PFSK-1 (cell line): ENCODE data around the gene TBC1D22B.

ENCODE experiments used
- FOXP2 ChIP-seq: optimal IDR thresholded peaks from 2 replicates; pipeline ENCODE3; 2011; ENCODE audit warnings: borderline replicate concordance, control low read depth, inconsistent platforms; ENCODE audit not compliant: insufficient read depth; ENCODE audit errors: extremely low read length, extremely low read depth
- POLR2AphosphoS5 ChIP-seq: IDR thresholded peaks from 2 replicates; pipeline ENCODE4 v1.6.1; 2012; ENCODE audit warnings: low read depth, mild to moderate bottlenecking, control low read depth, low read length, moderate library complexity
- SIN3A ChIP-seq: IDR thresholded peaks from 2 replicates; pipeline ENCODE4 v1.6.1; 2012; ENCODE audit warnings: mild to moderate bottlenecking, low read length, moderate library complexity, borderline replicate concordance; ENCODE audit not compliant: insufficient read depth
- TAF1 ChIP-seq: IDR thresholded peaks from 2 replicates; pipeline ENCODE4 v1.6.1; 2012; ENCODE audit warnings: low read length, control low read depth, borderline replicate concordance; ENCODE audit not compliant: insufficient read depth
- TF ChIP-seq, protein P1 (sequence below), 2 experiments: IDR thresholded peaks; 2 replicates each; pipeline versions ENCODE4 v1.6.1 to v1.8.0; 2011 to 2012; ENCODE audit warnings: low read depth in 2 of 2, low read length in 2 of 2, control low read depth in 1 of 2, inconsistent platforms in 1 of 2, mild to moderate bottlenecking in 1 of 2, moderate library complexity in 1 of 2; ENCODE audit not compliant: insufficient read depth in 1 of 2

TBC1D22B gene

GRCh38 chr6:37269105-37269504 is 11.5 kb downstream of the TBC1D22B start:
- TF ChIP-seq POLR2AphosphoS5: no peak
- no peak for TF ChIP-seq SIN3A
- TF ChIP-seq, protein P1, sequence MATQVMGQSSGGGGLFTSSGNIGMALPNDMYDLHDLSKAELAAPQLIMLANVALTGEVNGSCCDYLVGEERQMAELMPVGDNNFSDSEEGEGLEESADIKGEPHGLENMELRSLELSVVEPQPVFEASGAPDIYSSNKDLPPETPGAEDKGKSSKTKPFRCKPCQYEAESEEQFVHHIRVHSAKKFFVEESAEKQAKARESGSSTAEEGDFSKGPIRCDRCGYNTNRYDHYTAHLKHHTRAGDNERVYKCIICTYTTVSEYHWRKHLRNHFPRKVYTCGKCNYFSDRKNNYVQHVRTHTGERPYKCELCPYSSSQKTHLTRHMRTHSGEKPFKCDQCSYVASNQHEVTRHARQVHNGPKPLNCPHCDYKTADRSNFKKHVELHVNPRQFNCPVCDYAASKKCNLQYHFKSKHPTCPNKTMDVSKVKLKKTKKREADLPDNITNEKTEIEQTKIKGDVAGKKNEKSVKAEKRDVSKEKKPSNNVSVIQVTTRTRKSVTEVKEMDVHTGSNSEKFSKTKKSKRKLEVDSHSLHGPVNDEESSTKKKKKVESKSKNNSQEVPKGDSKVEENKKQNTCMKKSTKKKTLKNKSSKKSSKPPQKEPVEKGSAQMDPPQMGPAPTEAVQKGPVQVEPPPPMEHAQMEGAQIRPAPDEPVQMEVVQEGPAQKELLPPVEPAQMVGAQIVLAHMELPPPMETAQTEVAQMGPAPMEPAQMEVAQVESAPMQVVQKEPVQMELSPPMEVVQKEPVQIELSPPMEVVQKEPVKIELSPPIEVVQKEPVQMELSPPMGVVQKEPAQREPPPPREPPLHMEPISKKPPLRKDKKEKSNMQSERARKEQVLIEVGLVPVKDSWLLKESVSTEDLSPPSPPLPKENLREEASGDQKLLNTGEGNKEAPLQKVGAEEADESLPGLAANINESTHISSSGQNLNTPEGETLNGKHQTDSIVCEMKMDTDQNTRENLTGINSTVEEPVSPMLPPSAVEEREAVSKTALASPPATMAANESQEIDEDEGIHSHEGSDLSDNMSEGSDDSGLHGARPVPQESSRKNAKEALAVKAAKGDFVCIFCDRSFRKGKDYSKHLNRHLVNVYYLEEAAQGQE (IDR thresholded peaks at IDR 0.05; ENCODE audit: insufficient read depth in 1 of 2, low read depth in 2 of 2, low read length in 2 of 2): no peak
- no peak for TF ChIP-seq TAF1
- TF ChIP-seq FOXP2: no peak

DNA sequence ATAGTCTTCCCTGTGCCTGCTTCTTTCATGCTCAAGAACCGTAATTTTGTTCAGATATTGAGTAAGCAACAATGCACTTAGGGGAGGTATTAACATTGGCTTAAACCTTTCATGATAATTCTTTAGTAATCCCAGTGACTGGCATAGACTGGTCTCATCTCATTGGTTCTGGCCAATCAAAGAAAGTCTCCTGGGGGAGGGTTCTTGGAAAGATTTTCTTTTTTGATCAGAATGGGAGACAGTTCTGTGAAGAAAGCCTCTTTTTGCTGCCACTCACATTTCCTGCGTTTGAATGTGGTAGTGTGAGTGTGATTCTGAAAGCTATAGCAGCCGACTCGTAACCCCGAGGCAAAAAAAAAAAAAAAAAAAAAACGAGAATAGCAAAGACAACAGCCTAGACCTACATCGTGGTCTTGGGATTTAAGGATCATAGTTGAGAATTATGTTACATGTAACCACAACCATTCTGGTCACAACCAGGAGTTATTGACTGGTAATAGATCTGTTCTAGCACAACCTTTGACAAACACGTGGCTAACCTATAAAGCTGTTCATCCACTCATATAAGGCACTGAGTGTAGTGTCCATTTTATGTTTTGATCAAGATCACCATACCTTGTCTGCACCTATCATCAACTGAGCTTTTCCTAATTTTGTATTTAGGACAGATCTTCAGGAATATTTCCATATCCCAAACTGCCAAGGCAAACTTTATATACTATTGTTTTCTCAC is 15.4 kb downstream of the TBC1D22B start:
- TF ChIP-seq SIN3A: no peak
- TF ChIP-seq FOXP2: no peak
- TF ChIP-seq, protein P1 (IDR thresholded peaks at IDR 0.05; ENCODE audit: insufficient read depth in 1 of 2, low read depth in 2 of 2, low read length in 2 of 2): no peak
- TF ChIP-seq POLR2AphosphoS5: no peak
- no peak for TF ChIP-seq TAF1

- TF ChIP-seq, protein P1 (IDR thresholded peaks at IDR 0.05; ENCODE audit: insufficient read depth in 1 of 2, low read depth in 2 of 2, low read length in 2 of 2): no peak
- TF ChIP-seq SIN3A (no peak), POLR2AphosphoS5 (no peak), TAF1 (no peak)
Measured at GRCh38 chr6:37273690-37274089, 16.1 kb downstream of the TBC1D22B start.

DNA sequence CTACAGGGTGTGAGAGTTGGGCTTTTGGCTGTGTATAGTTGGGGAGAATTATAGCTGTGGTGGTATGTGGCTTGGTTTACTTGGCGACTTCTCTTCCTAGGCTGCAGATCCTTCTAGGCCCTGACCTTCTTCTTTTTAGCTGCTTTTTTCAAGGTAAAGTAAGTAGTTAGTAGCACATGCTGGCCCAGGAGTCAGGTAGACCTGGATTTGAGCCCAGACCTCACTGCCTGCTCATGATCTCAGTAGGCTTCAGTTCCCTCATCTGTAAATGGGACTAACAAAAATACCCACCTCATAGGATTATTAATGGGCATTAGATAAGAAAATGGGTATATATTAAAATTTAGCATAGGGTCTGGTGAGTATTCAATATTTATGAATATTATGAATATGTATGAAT is 17.8 kb downstream of the TBC1D22B start:
- TF ChIP-seq POLR2AphosphoS5 (no peak), FOXP2 (no peak)
- TF ChIP-seq, protein P1 (IDR thresholded peaks at IDR 0.05; ENCODE audit: insufficient read depth in 1 of 2, low read depth in 2 of 2, low read length in 2 of 2): no peak

DNA sequence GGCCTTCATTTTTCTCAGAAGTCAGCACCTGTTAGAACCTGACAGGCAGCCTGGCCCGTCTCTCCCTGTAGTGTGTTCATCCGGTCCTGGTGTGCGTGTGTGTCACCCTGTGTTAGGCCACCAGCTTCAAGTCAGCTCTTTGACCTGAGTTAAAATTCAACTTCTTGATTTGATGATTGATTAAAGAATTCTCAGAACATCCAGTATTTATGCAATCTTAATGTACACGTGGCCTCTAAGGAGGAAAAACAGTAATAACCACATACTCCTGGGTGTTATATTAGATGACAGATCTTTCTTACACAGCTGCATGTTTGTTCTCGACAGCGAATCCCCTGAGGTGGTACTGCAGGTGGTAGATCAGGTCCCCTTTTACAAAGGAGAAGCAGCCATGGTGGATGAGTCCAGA is 19.4 kb downstream of the TBC1D22B start:
- TF ChIP-seq POLR2AphosphoS5: no peak
- TF ChIP-seq SIN3A: no peak
- no peak for TF ChIP-seq FOXP2
- TF ChIP-seq, protein P1 (IDR thresholded peaks at IDR 0.05; ENCODE audit: insufficient read depth in 1 of 2, low read depth in 2 of 2, low read length in 2 of 2): no peak
- no peak for TF ChIP-seq TAF1
